H9 (cell line): ENCODE results near the gene HAUS7. TPM values are rescaled to one million over a fixed set of nuclear protein-coding genes. Genes with fewer than 3 reads are reported as not detected.

Experiments
- DNase-seq: peaks from one replicate; pipeline ENCODE4 v3.0.0-alpha.2; 2017
- H2AFZ ChIP-seq: one replicate; pipeline ENCODE4 v1.6.1; 2013; ENCODE audit warnings: mild to moderate bottlenecking, low read length, control low read depth, moderate library complexity
- H2AK5ac ChIP-seq: 2 replicates; pipeline ENCODE4 v1.6.1; 2013; ENCODE audit warnings: low read length, control low read depth, mixed read lengths; ENCODE audit not compliant: insufficient read length
- H2BK120ac ChIP-seq: one replicate; pipeline ENCODE4 v1.6.1; 2013; ENCODE audit warnings: low read depth, mild to moderate bottlenecking, low read length, control low read depth, inconsistent platforms; ENCODE audit not compliant: poor library complexity, severe bottlenecking
- H2BK12ac ChIP-seq: 2 replicates; pipeline ENCODE4 v1.6.1; 2013; ENCODE audit warnings: low read length, control low read depth, mixed read lengths, low read depth; ENCODE audit not compliant: insufficient read length
- H2BK15ac ChIP-seq: 2 replicates; pipeline ENCODE4 v1.6.1; 2013; ENCODE audit warnings: low read depth, low read length, control low read depth
- H2BK20ac ChIP-seq: one replicate; pipeline ENCODE4 v1.6.1; 2013; ENCODE audit warnings: low read depth, mild to moderate bottlenecking, low read length, control low read depth, inconsistent platforms; ENCODE audit not compliant: poor library complexity, severe bottlenecking
- H2BK5ac ChIP-seq: 2 replicates; pipeline ENCODE4 v1.6.1; 2013; ENCODE audit warnings: low read length, control low read depth, mixed read lengths; ENCODE audit not compliant: insufficient read length
- H3K14ac ChIP-seq: 2 replicates; pipeline ENCODE4 v1.6.1; 2013; ENCODE audit warnings: low read length, control low read depth; ENCODE audit not compliant: insufficient read depth
- H3K18ac ChIP-seq: 2 replicates; pipeline ENCODE4 v1.6.1; 2013; ENCODE audit warnings: low read depth, mild to moderate bottlenecking, mixed read lengths, low read length, control low read depth; ENCODE audit not compliant: insufficient read length
- H3K23ac ChIP-seq: 2 replicates; pipeline ENCODE4 v1.6.1; 2013; ENCODE audit warnings: low read length, control low read depth, mixed read lengths, low read depth; ENCODE audit not compliant: insufficient read length
- H3K23me2 ChIP-seq: 2 replicates; pipeline ENCODE4 v1.6.1; 2013; ENCODE audit warnings: low read depth, mild to moderate bottlenecking, mixed read lengths, low read length, control low read depth; ENCODE audit not compliant: insufficient read length, poor library complexity, severe bottlenecking
- H3K27ac ChIP-seq: 2 replicates; pipeline ENCODE4 v1.5.1; 2013; ENCODE audit warnings: low read length, control low read depth, mixed read lengths, low read depth; ENCODE audit not compliant: insufficient read length
- H3K27me3 ChIP-seq: 2 replicates; pipeline ENCODE4 v1.6.1; 2013; ENCODE audit warnings: low read length, control low read depth, inconsistent platforms; ENCODE audit not compliant: insufficient read depth
- H3K4ac ChIP-seq: 2 replicates; pipeline ENCODE4 v1.6.1; 2013; ENCODE audit warnings: low read depth, mild to moderate bottlenecking, control low read depth, inconsistent platforms, low read length, moderate library complexity
- H3K4me1 ChIP-seq: 2 replicates; pipeline ENCODE4 v1.6.1; 2013; ENCODE audit warnings: low read length, control low read depth, inconsistent platforms; ENCODE audit not compliant: insufficient read depth
- H3K4me2 ChIP-seq: 2 replicates; pipeline ENCODE4 v1.6.1; 2013; ENCODE audit warnings: low read length, control low read depth, mixed read lengths; ENCODE audit not compliant: insufficient read length, insufficient read depth
- H3K56ac ChIP-seq: 2 replicates; pipeline ENCODE4 v1.6.1; 2013; ENCODE audit warnings: low read depth, mild to moderate bottlenecking, mixed read lengths, low read length, control low read depth; ENCODE audit not compliant: insufficient read length
- H3K79me1 ChIP-seq: 2 replicates; pipeline ENCODE4 v1.6.1; 2013; ENCODE audit warnings: low read depth, mild to moderate bottlenecking, moderate library complexity, low read length, control low read depth, inconsistent platforms; ENCODE audit not compliant: insufficient read depth, poor library complexity, severe bottlenecking
- H3K79me2 ChIP-seq: 2 replicates; pipeline ENCODE4 v1.6.1; 2013; ENCODE audit warnings: low read length, control low read depth, inconsistent platforms; ENCODE audit not compliant: insufficient read depth
- H3K9ac ChIP-seq: 2 replicates; pipeline ENCODE4 v1.6.1; 2013; ENCODE audit warnings: low read length, control low read depth, mixed read lengths; ENCODE audit not compliant: insufficient read length; ENCODE audit errors: extremely low read depth
- H3K9me3 ChIP-seq: one replicate; pipeline ENCODE4 v1.6.1; 2013; ENCODE audit warnings: low read depth, low read length, inconsistent platforms; ENCODE audit not compliant: control insufficient read depth
- H3T11ph ChIP-seq: one replicate; pipeline ENCODE4 v1.6.1; 2013; ENCODE audit warnings: mild to moderate bottlenecking, low read length, control low read depth, inconsistent platforms
- H4K20me1 ChIP-seq: one replicate; pipeline ENCODE4 v1.6.1; 2013; ENCODE audit not compliant: control insufficient read depth, insufficient read length, insufficient read depth
- H4K5ac ChIP-seq: 2 replicates; pipeline ENCODE4 v1.6.1; 2013; ENCODE audit warnings: low read depth, mild to moderate bottlenecking, mixed read lengths, low read length, control low read depth; ENCODE audit not compliant: insufficient read length
- H4K8ac ChIP-seq: replicated peaks from 2 replicates; pipeline ENCODE4 v1.6.1; 2013; ENCODE audit warnings: low read length, control low read depth, mixed read lengths, low read depth; ENCODE audit not compliant: insufficient read length
- H4K91ac ChIP-seq: 2 replicates; pipeline ENCODE4 v1.6.1; 2013; ENCODE audit warnings: low read depth, mild to moderate bottlenecking, moderate library complexity, mixed read lengths, low read length, control low read depth; ENCODE audit not compliant: insufficient read length
- H3K27ac Mint-ChIP-seq, 3 experiments: 2 replicates in 2 of 3; 3 replicates in 1 of 3; pipeline ENCODE4 v1.8.0; 2020 to 2021; ENCODE audit warnings: mixed read lengths in 3 of 3, mild to moderate bottlenecking in 1 of 3, moderate library complexity in 1 of 3
- H3K27me3 Mint-ChIP-seq: 2 replicates; pipeline ENCODE4 v1.8.0; 2021; ENCODE audit warnings: low read depth, mild to moderate bottlenecking, moderate library complexity, mixed read lengths
- H3K36me3 Mint-ChIP-seq, 3 experiments: 2 replicates in 2 of 3; 3 replicates in 1 of 3; pipeline ENCODE4 v1.8.0; 2020 to 2021; ENCODE audit warnings: low read depth in 3 of 3, mixed read lengths in 3 of 3; ENCODE audit not compliant: insufficient read depth in 1 of 3
- H3K4me1 Mint-ChIP-seq, 2 experiments: 2 replicates each; pipeline ENCODE4 v1.8.0; 2020; ENCODE audit warnings: mixed read lengths in 2 of 2
- H3K4me3 Mint-ChIP-seq, 2 experiments: 2 replicates in 1 of 2; 3 replicates in 1 of 2; pipeline ENCODE4 v1.8.0; 2020 to 2021; ENCODE audit warnings: mild to moderate bottlenecking in 2 of 2, mixed read lengths in 2 of 2, moderate library complexity in 1 of 2
- H3K9me3 Mint-ChIP-seq, 2 experiments: 2 replicates in 1 of 2; 3 replicates in 1 of 2; pipeline ENCODE4 v1.8.0; 2020; ENCODE audit warnings: mild to moderate bottlenecking in 2 of 2, mixed read lengths in 2 of 2, moderate library complexity in 1 of 2
- CTCF ChIP-seq: fragments of 200-600 bp; sonication (generic); conservative IDR thresholded peaks from 3 replicates; pipeline ENCODE4 v1.8.0; 2021; ENCODE audit warnings: antibody characterized with exemption, mild to moderate bottlenecking
- WGBS: extraction: QIAGEN DNeasy Blood & Tissue Kit; methylation state at CpG from one replicate; pipeline ENCODE4 v1.1.7; 2013; ENCODE audit warnings: missing lambda C conversion rate, low lambda C conversion rate, mixed read lengths; ENCODE audit not compliant: insufficient read length; ENCODE audit errors: extremely low coverage; 5-methylcytosine and 5-hydroxymethylcytosine counted together
- total RNA-seq: library from RNA; stranded (reverse); gene quantifications from 2 replicates; pipeline ENCODE4 v1.2.1, GENCODE V29; 2021

HAUS7 gene
- total RNA-seq, 1 experiment from 2014 or later: 45.3 TPM

- Histone ChIP-seq H3K4me2 (no peak overlapping the region), H3K23ac (no peak overlapping the region), H3K4me1 (no peaks in the 10 kb centered on the region), H3K14ac (no peak overlapping the region; the same call in 1 of the 2 replicates), H4K8ac (no peak overlapping the region), H3K9ac (no peak overlapping the region), H3T11ph (no peak overlapping the region), H2BK5ac (no peak overlapping the region), H2BK120ac (no peak overlapping the region), H3K4ac (no peak overlapping the region), H3K23me2 (no peaks in the 10 kb centered on the region), H4K5ac (no peak overlapping the region), H3K27me3 (no peaks in the 10 kb centered on the region; the same call in 1 of the 2 replicates), H2BK12ac (no peak overlapping the region), H3K79me2 (no peaks in the 10 kb centered on the region), H3K18ac (no peak overlapping the region), H4K91ac (no peak overlapping the region), H3K27ac (no peak overlapping the region), H4K20me1 (no peaks in the 10 kb centered on the region), H3K9me3 (peaks cover 25% of the 10 kb centered on the region), H2AFZ (no peak overlapping the region), H2BK15ac (no peak overlapping the region), H3K79me1 (no peaks in the 10 kb centered on the region), H2BK20ac (no peak overlapping the region), H2AK5ac (no peak overlapping the region), H3K56ac (no peak overlapping the region)
- H3K36me3 Mint-ChIP-seq: peaks cover 6 to 8% (median 8%) of the 10 kb centered on the region in 3 experiments; a peak in 5 of 7 replicates
- no peak for DNase-seq
- peaks cover 59 to 70% of the 10 kb centered on the region in 2 experiments for H3K9me3 Mint-ChIP-seq
- H3K4me3 Mint-ChIP-seq: no peak overlapping the region
- no CpG with 5 or more reads among the region's 26 CpGs for WGBS
- H3K27ac Mint-ChIP-seq: no peak overlapping the region
- H3K4me1 Mint-ChIP-seq: peaks cover 0 to 6% of the 10 kb centered on the region in 2 experiments; a peak in 2 of 4 replicates
- peaks cover 4% of the 10 kb centered on the region for H3K27me3 Mint-ChIP-seq
- no peak for TF ChIP-seq CTCF
These were observed 34.2 kb upstream of the HAUS7 start for GRCh38 chrX:153504445-153505016.
